ENCODE data around the gene PRKCE.
A peak's percentile ranks its signal among the peaks of the same experiment; 100 is the strongest.

The PRKCE gene

GRCh38 chr2:45813003-45813941, 161.8 kb downstream of the PRKCE start:
- Mint-ChIP-seq H3K4me1 (peaks cover 10% of the 10 kb centered on the region), H3K27me3 (no peaks in the 10 kb centered on the region), H3K36me3 (no peaks in the 10 kb centered on the region), H3K4me3 (no peak overlapping the region), H3K27ac (no peak overlapping the region), H3K9me3 (no peaks in the 10 kb centered on the region)
- ATAC-seq, result no peak

GRCh38 chr2:45814488-45814887, 163.0 kb downstream of the PRKCE start:
- H3K4me3 Mint-ChIP-seq, result no peak overlapping the region
- no peak overlapping the region for H3K27ac Mint-ChIP-seq
- ATAC-seq, result no peak
- peaks cover 19% of the 10 kb centered on the region for H3K4me1 Mint-ChIP-seq
- no peaks in the 10 kb centered on the region for H3K27me3 Mint-ChIP-seq
- no peaks in the 10 kb centered on the region for H3K9me3 Mint-ChIP-seq
- H3K36me3 Mint-ChIP-seq, result no peaks in the 10 kb centered on the region

- Mint-ChIP-seq H3K4me3 (no peak overlapping the region), H3K9me3 (no peaks in the 10 kb centered on the region), H3K27ac (no peak overlapping the region), H3K27me3 (no peaks in the 10 kb centered on the region), H3K36me3 (no peaks in the 10 kb centered on the region), H3K4me1 (peaks cover 24% of the 10 kb centered on the region)
- ATAC-seq, result no peak
Observed at GRCh38 chr2:45814951-45815621, 163.6 kb downstream of the PRKCE start.

GRCh38 chr2:45816272-45816671, 164.8 kb downstream of the PRKCE start:
- Mint-ChIP-seq H3K9me3 (no peaks in the 10 kb centered on the region), H3K4me3 (no peak overlapping the region), H3K27ac (no peak overlapping the region), H3K36me3 (no peaks in the 10 kb centered on the region), H3K27me3 (no peaks in the 10 kb centered on the region), H3K4me1 (peaks cover 33% of the 10 kb centered on the region)
- no peak for ATAC-seq

- H3K36me3 Mint-ChIP-seq, result no peaks in the 10 kb centered on the region
- H3K27me3 Mint-ChIP-seq, result no peaks in the 10 kb centered on the region
- H3K4me3 Mint-ChIP-seq, result no peak overlapping the region
- no peak overlapping the region for H3K27ac Mint-ChIP-seq
- H3K9me3 Mint-ChIP-seq, result no peaks in the 10 kb centered on the region
- ATAC-seq, result no peak
- peaks cover 42% of the 10 kb centered on the region for H3K4me1 Mint-ChIP-seq
Observed at GRCh38 chr2:45818591-45818990, 167.1 kb downstream of the PRKCE start.

- no peak for ATAC-seq
- Mint-ChIP-seq H3K4me3 (no peak overlapping the region), H3K36me3 (no peaks in the 10 kb centered on the region), H3K27me3 (no peaks in the 10 kb centered on the region), H3K4me1 (peaks cover 49% of the 10 kb centered on the region), H3K27ac (no peak overlapping the region), H3K9me3 (no peaks in the 10 kb centered on the region)
Observed at GRCh38 chr2:45820048-45820447, 168.6 kb downstream of the PRKCE start.

- H3K36me3 Mint-ChIP-seq, result no peaks in the 10 kb centered on the region
Observed at GRCh38 chr2:45821558-45822271, 170.2 kb downstream of the PRKCE start.

GRCh38 chr2:45822272-45822630, 170.8 kb downstream of the PRKCE start:
- peaks cover 4% of the 10 kb centered on the region for H3K36me3 Mint-ChIP-seq
- H3K27ac Mint-ChIP-seq, result no peak overlapping the region
- no peaks in the 10 kb centered on the region for H3K27me3 Mint-ChIP-seq
- H3K4me3 Mint-ChIP-seq, result no peak overlapping the region
- H3K9me3 Mint-ChIP-seq, result no peaks in the 10 kb centered on the region
- H3K4me1 Mint-ChIP-seq, result peaks cover 56% of the 10 kb centered on the region
- ATAC-seq, result no peak

More at GRCh38 chr2:45821558-45822271, 170.2 kb downstream of the PRKCE start:
- H3K9me3 Mint-ChIP-seq, result no peaks in the 10 kb centered on the region
- H3K4me1 Mint-ChIP-seq, result peaks cover 52% of the 10 kb centered on the region
- H3K27ac Mint-ChIP-seq, result peak overlapping the region; percentile 16
- no peaks in the 10 kb centered on the region for H3K27me3 Mint-ChIP-seq
- no peak for ATAC-seq
- no peak overlapping the region for H3K4me3 Mint-ChIP-seq

- H3K4me1 Mint-ChIP-seq, result peaks cover 56% of the 10 kb centered on the region
- peaks cover 4% of the 10 kb centered on the region for H3K36me3 Mint-ChIP-seq
Observed at GRCh38 chr2:45823723-45824206, 172.3 kb downstream of the PRKCE start.

GRCh38 chr2:45825001-45825651, 173.7 kb downstream of the PRKCE start:
- no peak overlapping the region for H3K27ac Mint-ChIP-seq
- H3K4me3 Mint-ChIP-seq, result no peak overlapping the region
- H3K36me3 Mint-ChIP-seq, result peaks cover 12% of the 10 kb centered on the region
- H3K27me3 Mint-ChIP-seq, result no peaks in the 10 kb centered on the region
- H3K4me1 Mint-ChIP-seq, result peaks cover 43% of the 10 kb centered on the region
- H3K9me3 Mint-ChIP-seq, result peaks cover 2% of the 10 kb centered on the region
- no peak for ATAC-seq

More at GRCh38 chr2:45823723-45824206, 172.3 kb downstream of the PRKCE start:
- no peak overlapping the region for H3K4me3 Mint-ChIP-seq
- no peaks in the 10 kb centered on the region for H3K9me3 Mint-ChIP-seq
- no peak overlapping the region for H3K27ac Mint-ChIP-seq
- no peak for ATAC-seq
- no peaks in the 10 kb centered on the region for H3K27me3 Mint-ChIP-seq

GRCh38 chr2:45826460-45826859, 175.0 kb downstream of the PRKCE start:
- no peaks in the 10 kb centered on the region for H3K27me3 Mint-ChIP-seq
- H3K4me3 Mint-ChIP-seq, result no peak overlapping the region
- H3K27ac Mint-ChIP-seq, result peak overlapping the region; percentile 5
- ATAC-seq, result no peak
- H3K4me1 Mint-ChIP-seq, result peaks cover 33% of the 10 kb centered on the region
- peaks cover 14% of the 10 kb centered on the region for H3K9me3 Mint-ChIP-seq
- H3K36me3 Mint-ChIP-seq, result peaks cover 25% of the 10 kb centered on the region

- Mint-ChIP-seq H3K9me3 (peaks cover 14% of the 10 kb centered on the region), H3K36me3 (peaks cover 26% of the 10 kb centered on the region), H3K4me3 (no peak overlapping the region), H3K4me1 (peaks cover 27% of the 10 kb centered on the region), H3K27ac (peak overlapping the region; percentile 5), H3K27me3 (no peaks in the 10 kb centered on the region)
- ATAC-seq, result no peak
Observed at GRCh38 chr2:45826884-45827635, 175.6 kb downstream of the PRKCE start.

- peaks cover 14% of the 10 kb centered on the region for H3K9me3 Mint-ChIP-seq
- H3K27me3 Mint-ChIP-seq, result no peaks in the 10 kb centered on the region
- no peak for ATAC-seq
- peaks cover 26% of the 10 kb centered on the region for H3K36me3 Mint-ChIP-seq
- H3K4me1 Mint-ChIP-seq, result peaks cover 36% of the 10 kb centered on the region
- no peak overlapping the region for H3K4me3 Mint-ChIP-seq
- H3K27ac Mint-ChIP-seq, result no peak overlapping the region
Observed at GRCh38 chr2:45830322-45830721, 178.8 kb downstream of the PRKCE start.

- Mint-ChIP-seq H3K27me3 (no peaks in the 10 kb centered on the region), H3K27ac (peak overlapping the region; percentile 76), H3K36me3 (peaks cover 22% of the 10 kb centered on the region), H3K9me3 (peaks cover 14% of the 10 kb centered on the region), H3K4me1 (peaks cover 56% of the 10 kb centered on the region), H3K4me3 (no peak overlapping the region)
- peak; percentile 15 for ATAC-seq
Observed at GRCh38 chr2:45833301-45833967, 182.0 kb downstream of the PRKCE start.

All from stimulated activated memory B cell treated with anti-CD40 and anti-IgM and Interleukin-4, amounts not matched to agents 10 μg/mL and 1 μg/mL and 100 μg/mL, for 72 hours (primary cell).